ENCODE measurements around the gene NKX1-2. TPM values are rescaled to one million over a fixed set of nuclear protein-coding genes. Genes with fewer than 3 reads are reported as not detected.

The NKX1-2 gene
- total and polyA plus RNA-seq, 2 of the 8 experiments (the other 6 are each of a cell fraction or from before 2014, with no cell fraction given) = 12.7 to 34.9 TPM

DNA sequence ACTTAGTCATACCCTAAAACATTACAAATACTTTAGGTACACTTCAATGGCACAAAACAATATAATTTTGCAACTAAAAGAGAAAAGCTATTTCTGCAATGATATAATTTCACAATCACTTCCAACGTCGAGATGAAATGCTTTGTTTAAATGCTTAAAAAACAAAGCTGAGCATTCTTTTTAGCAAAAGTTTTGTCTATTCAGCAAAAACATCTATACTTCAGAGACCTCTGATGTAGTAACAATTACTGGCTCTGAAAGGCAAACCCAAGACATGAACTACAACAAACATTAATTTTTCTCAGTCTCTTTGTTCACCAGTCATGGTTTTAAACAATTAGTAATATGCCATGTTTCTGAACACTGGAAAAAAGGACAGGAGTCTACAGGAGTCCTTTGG, 47.6 kb downstream of the NKX1-2 start:
- H4K91ac ChIP-seq (replicated peaks; ENCODE audit: insufficient read length, low read length) = no peak overlapping the region
- CTCF ChIA-PET (ENCODE audit: partially characterized antibody) = interaction anchor here (0.9 to 1.1 kb wide), 3 partner anchors 9 to 15 kb away, joined by 3 to 5 read pairs (median 5); no protein-coding TSS in a partner anchor
- no peak for FAIRE-seq

More for the DNA sequence above, 47.6 kb downstream of the NKX1-2 start:
- DNase-seq (ENCODE audit: low read depth in 1 of 2, low spot score in 2 of 2) = no peak
- Histone ChIP-seq H3K9ac (replicated peaks in 1 of 4; ENCODE audit: extremely low read depth in 1 of 4, low read depth in 3 of 4, low read length in 3 of 4) (no peak overlapping the region), H2BK5ac (ENCODE audit: low read depth, low read length) (no peak overlapping the region), H3K79me2 (ENCODE audit: control insufficient read depth in 1 of 2, insufficient read depth in 2 of 2, low read length in 2 of 2) (no peaks in the 10 kb centered on the region), H3K9me3 (ENCODE audit: insufficient read depth in 2 of 2, low read depth in 1 of 2, low read length in 1 of 2) (no peaks in the 10 kb centered on the region), H3K4me3 (ENCODE audit: extremely low read depth in 1 of 4, insufficient read depth in 2 of 4, low read depth in 3 of 4, low read length in 4 of 4) (no peak overlapping the region), H3K4me2 (ENCODE audit: insufficient read depth in 1 of 2, low read depth in 2 of 2, low read length in 2 of 2) (no peak overlapping the region), H2BK15ac (ENCODE audit: low read length) (no peak overlapping the region), H4K8ac (ENCODE audit: extremely low read depth, insufficient read depth, low read length) (no peak overlapping the region), H2BK12ac (ENCODE audit: low read depth, low read length) (no peak overlapping the region), H3K36me3 (ENCODE audit: control insufficient read depth in 2 of 4, insufficient read depth in 4 of 4, low read length in 3 of 4) (peaks cover 6 to 47% (median 28%) of the 10 kb centered on the region in 4 experiments), H2BK20ac (ENCODE audit: low read length) (no peak overlapping the region), H3K4me1 (replicated peaks in 1 of 4; ENCODE audit: control insufficient read depth in 3 of 4, insufficient read depth in 4 of 4, low read length in 3 of 4) (no peaks in the 10 kb centered on the region), H3K14ac (ENCODE audit: insufficient read length) (no peak overlapping the region), H3K27me3 (replicated peaks in 1 of 4; ENCODE audit: control insufficient read depth in 3 of 4, extremely low read depth in 1 of 4, insufficient read depth in 3 of 4, low read length in 3 of 4) (no peaks in the 10 kb centered on the region), H3K4ac (replicated peaks; ENCODE audit: insufficient read length, low read depth, low read length) (no peak overlapping the region), H3K18ac (ENCODE audit: extremely low read depth, low read length) (no peak overlapping the region), H3K27ac (ENCODE audit: low read depth, low read length) (no peak overlapping the region), H3K23me2 (ENCODE audit: low read depth, low read length) (no peaks in the 10 kb centered on the region), H4K5ac (ENCODE audit: insufficient read length, low read depth, low read length) (no peak overlapping the region), H2AK5ac (ENCODE audit: low read depth, low read length) (no peak overlapping the region), H2BK120ac (replicated peaks; ENCODE audit: low read depth, low read length) (no peak overlapping the region), H3K56ac (replicated peaks; ENCODE audit: insufficient read length, low read depth, low read length) (no peak overlapping the region), H3K23ac (ENCODE audit: insufficient read length) (no peak overlapping the region), H3K79me1 (ENCODE audit: low read depth, low read length) (no peaks in the 10 kb centered on the region), H4K20me1 (replicated peaks in 1 of 2; ENCODE audit: control insufficient read depth in 1 of 2, insufficient read depth in 2 of 2, low read length in 2 of 2) (peaks cover 2% of the 10 kb centered on the region in 2 experiments), H2AFZ (ENCODE audit: low read length) (no peak overlapping the region)
- POLR2A ChIA-PET (ENCODE audit: partially characterized antibody) = no interaction called here
- WGBS, 2 experiments (ENCODE audit: extremely low coverage in 1 of 2, insufficient coverage in 1 of 2, insufficient read length in 1 of 2, insufficient replicate concordance in 2 of 2, low coverage in 1 of 2, low lambda C conversion rate in 2 of 2, missing lambda C conversion rate in 1 of 2) = 95% methylated on average over 2 of the region's 2 CpGs; no CpG with 5 or more reads in 1 of the 2 experiments
- TF ChIP-seq, protein P1, sequence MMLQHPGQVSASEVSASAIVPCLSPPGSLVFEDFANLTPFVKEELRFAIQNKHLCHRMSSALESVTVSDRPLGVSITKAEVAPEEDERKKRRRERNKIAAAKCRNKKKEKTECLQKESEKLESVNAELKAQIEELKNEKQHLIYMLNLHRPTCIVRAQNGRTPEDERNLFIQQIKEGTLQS (IDR thresholded peaks at IDR 0.05; ENCODE audit: insufficient read depth, low read depth, low read length) = no peak
- TF ChIP-seq MAFK (IDR thresholded peaks at IDR 0.05; ENCODE audit: low read depth, low read length) = peak; percentile 47; the same call in 1 of the 2 replicates

All from H1 (cell line).